C4-2B (cell line): ENCODE data around the gene ARL10.

Source experiments
- H3K27ac ChIP-seq: fragments of 450-650 bp; 2 replicates; pipeline ENCODE4 v1.5.1; 2017
- ZFX ChIP-seq: fragments of 450-650 bp; IDR thresholded peaks from 2 replicates; pipeline ENCODE4 v1.6.1; 2017
- TF ChIP-seq, protein P1 (sequence below): fragments of 450-650 bp; conservative IDR thresholded peaks from 2 replicates; pipeline ENCODE4 v1.5.1; 2017; ENCODE audit warnings: mild to moderate bottlenecking

Gene ARL10

DNA sequence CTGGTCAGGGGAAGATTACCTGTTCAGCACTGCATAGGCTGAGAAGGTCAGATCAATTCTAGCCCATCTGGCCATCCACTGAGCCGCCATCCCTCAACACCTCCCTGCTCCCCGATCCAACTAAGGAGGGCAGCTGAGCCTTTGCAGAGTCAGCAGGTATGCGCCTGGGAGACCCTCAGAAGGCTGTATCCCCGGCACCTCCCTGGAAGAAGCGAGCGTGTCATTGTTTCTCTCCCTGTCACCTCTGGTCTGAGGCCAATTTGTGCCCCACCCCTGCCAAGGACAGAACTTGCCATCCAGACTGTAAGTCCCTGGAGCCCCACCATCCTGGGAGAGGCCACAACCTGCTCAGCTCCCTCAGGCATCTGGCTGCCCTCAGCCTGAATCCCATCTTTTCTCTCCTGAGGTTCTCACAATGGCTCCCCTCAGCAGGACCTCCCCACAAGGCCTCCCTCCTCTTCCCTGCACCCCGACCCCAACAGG lies 48.5 kb downstream of the ARL10 start:
- no peak overlapping the region for H3K27ac ChIP-seq
- no peak for TF ChIP-seq ZFX
- TF ChIP-seq, protein P1, sequence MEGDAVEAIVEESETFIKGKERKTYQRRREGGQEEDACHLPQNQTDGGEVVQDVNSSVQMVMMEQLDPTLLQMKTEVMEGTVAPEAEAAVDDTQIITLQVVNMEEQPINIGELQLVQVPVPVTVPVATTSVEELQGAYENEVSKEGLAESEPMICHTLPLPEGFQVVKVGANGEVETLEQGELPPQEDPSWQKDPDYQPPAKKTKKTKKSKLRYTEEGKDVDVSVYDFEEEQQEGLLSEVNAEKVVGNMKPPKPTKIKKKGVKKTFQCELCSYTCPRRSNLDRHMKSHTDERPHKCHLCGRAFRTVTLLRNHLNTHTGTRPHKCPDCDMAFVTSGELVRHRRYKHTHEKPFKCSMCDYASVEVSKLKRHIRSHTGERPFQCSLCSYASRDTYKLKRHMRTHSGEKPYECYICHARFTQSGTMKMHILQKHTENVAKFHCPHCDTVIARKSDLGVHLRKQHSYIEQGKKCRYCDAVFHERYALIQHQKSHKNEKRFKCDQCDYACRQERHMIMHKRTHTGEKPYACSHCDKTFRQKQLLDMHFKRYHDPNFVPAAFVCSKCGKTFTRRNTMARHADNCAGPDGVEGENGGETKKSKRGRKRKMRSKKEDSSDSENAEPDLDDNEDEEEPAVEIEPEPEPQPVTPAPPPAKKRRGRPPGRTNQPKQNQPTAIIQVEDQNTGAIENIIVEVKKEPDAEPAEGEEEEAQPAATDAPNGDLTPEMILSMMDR = no peak

DNA sequence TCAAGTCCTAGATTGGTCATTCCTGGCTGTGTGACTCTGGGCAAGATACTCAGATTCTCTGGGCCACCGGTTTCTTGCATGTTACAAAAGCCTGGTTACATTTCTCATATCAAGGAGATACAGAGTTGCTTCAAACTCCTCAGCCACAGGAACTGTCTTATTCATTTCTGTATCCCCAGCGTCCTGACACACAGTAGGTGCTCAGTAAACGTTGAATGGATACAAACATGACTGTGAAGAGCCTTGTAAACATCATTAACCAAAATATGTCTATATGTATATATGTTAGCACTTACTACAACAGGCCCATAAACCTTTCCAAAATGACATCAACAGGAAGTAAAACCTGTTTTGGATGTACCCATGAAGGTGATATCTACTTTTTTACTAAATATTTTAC lies 49.4 kb downstream of the ARL10 start:
- no peak for TF ChIP-seq ZFX
- TF ChIP-seq, protein P1 = no peak
- H3K27ac ChIP-seq = no peak overlapping the region

DNA sequence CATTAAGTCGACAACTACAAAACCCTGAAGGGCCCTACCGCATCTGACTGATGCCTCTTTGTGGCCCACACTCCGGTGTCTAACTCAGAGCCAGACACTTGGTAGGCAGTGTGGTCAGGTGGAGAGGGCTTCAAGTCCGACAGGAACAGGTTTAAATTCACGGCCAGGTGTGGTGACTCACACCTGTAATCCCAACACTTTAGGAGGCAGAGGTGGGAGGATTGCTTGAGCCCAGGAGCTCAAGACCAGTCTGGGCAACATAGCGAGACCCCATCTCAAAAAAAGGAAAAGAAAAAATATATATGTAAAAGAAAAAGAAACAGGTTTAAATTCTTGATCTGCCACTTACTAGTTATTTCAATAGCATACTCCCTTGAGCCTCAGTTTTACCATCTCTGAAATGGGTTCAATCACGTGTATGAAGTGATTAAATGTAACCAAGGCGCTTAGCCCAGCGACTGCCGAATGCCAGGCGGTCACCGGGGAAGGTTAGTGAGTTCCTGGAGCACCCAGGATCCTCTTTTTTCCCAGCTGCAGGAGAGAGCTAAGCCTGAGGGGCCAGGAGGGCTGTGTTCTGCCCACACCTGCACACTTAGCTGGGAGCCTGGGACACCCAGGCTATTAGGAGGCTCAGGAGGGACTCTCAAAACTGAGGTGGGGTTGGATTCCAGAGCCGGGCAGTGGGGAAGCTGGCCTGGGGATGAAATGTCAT lies 50.1 kb downstream of the ARL10 start:
- H3K27ac ChIP-seq = peak overlapping the region; percentile 88
- no peak for TF ChIP-seq ZFX
- TF ChIP-seq, protein P1 = no peak

DNA sequence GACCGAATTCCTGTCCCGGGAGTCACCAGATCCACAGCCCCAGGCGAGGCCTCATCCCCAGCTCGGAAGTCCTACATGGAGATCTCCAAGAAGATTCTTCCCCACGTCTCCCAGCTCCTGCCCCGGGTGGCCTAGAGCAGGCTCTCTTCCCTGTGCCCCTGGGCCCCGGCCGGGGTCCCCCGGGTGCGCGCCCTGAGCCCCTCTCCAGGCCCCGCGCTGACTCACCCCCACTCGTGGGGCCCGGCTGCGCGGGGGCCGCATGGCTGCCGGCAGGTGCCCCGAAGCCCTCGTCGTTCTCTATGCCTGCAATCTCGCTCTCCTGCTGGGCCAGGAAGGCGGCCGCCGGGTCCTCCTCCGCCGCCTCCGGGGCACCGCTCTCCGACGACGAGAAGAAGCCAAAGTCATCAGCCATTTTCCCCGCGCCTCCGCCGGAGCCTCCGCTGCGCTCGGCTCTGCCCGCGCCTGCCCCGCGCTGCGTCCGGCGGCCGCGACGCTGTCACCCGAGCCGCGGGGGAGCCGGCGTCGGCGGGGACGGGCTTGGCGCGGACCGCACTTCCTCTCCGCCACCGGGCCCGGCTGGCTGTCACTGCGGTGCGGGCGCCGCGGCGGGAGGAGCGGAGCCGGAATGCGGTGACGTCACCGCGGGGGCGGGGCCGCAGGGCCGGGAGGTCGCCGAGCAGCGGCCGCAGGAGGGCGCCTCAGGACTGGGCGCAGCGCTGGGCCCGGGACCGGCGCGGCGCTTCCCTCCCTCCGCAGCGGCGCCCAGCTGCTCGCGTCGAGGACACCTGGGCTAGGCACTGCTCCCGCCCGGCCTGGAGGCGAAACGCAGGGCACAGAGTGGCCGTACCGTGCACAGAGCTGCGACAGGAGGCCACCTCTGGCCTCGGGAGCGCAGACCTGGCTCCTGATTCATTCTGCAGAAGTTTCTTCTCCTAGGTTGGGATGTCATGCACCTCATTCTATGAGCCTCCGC lies 51.0 kb downstream of the ARL10 start, which contains the start of gene CLTB:
Gene CLTB, minus strand, starts transcription at position 588 of the 973 bp plus-strand sequence. Its CDS starts 176 bp downstream, at position 412.
- H3K27ac ChIP-seq = peak within 1 kb of the TSS; percentile 88
- TF ChIP-seq ZFX = peak; percentile 79
- TF ChIP-seq, protein P1 = peak; percentile 99

DNA sequence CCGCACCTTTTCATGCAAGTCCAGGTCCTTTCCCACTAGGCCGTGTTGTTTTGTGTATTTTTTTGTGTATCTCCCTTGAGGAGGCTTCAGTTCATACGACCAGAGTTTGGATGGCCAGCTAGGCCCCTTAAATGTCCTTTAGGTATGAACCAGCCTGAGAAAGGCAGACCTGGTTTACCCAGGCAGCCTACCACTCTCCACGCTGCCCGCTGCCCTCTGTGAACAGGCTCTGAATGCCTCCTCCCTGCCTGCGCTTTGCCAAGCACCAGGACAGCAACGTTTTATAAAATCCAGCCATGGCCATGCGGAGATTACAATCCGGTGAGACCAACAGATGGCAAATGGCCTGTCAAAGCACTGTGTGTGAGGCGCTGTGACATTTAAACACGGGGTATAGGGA lies 51.7 kb downstream of the ARL10 start:
- peak overlapping the region; percentile 88 for H3K27ac ChIP-seq
- TF ChIP-seq, protein P1 = no peak
- no peak for TF ChIP-seq ZFX

GRCh38 chr5:176418251-176418650 lies 53.0 kb downstream of the ARL10 start:
- no peak overlapping the region for H3K27ac ChIP-seq
- TF ChIP-seq, protein P1 = no peak
- no peak for TF ChIP-seq ZFX

GRCh38 chr5:176420086-176420485 lies 54.8 kb downstream of the ARL10 start:
- TF ChIP-seq ZFX = no peak
- TF ChIP-seq, protein P1 = no peak
- H3K27ac ChIP-seq = no peak overlapping the region
